T-helper 1 cell (primary cell): ENCODE measurements around the gene TCP1.
"Not testable (repeated sequence)": the region's sequence is repeated elsewhere in the genome, so short reads cannot be mapped to it uniquely, and the experiment has no call there.

Experiments used
- DNase-seq, 5 donors: peaks; one replicate each; pipeline ENCODE4 v3.0.0-alpha.2; 2012 to 2020
- total RNA-seq, 4 donors: gene quantifications; one replicate each; lab custom pipeline; 2026; lab: John Stamatoyannopoulos, UW

TCP1 gene
- total RNA-seq: 186 to 223 (median 205) reads per million in 4 donors

- peak; percentile 97 to 100 (median 99) for DNase-seq
Observed at GRCh38 chr6:159789377-159790148, at the start of gene TCP1. Gene TCP1, minus strand, starts transcription at chr6:159789602. Its CDS starts 134 bp downstream, at chr6:159789468.

GRCh38 chr6:159838020-159838744 lies 48.8 kb upstream of the TCP1 start:
- DNase-seq: no peak

GRCh38 chr6:159837511-159837910 lies 48.1 kb upstream of the TCP1 start:
- DNase-seq: no peak

GRCh38 chr6:159836718-159837490 lies 47.5 kb upstream of the TCP1 start:
- DNase-seq: no peak

- DNase-seq: no peak
Observed at GRCh38 chr6:159833997-159834603, 44.7 kb upstream of the TCP1 start.

GRCh38 chr6:159833556-159833955 lies 44.2 kb upstream of the TCP1 start:
- DNase-seq: no peak

- DNase-seq: no peak
Observed at GRCh38 chr6:159832946-159833345, 43.5 kb upstream of the TCP1 start.

GRCh38 chr6:159831373-159831679 lies 41.9 kb upstream of the TCP1 start:
- no peak for DNase-seq

GRCh38 chr6:159830501-159831372 lies 41.3 kb upstream of the TCP1 start:
- no peak for DNase-seq

GRCh38 chr6:159829526-159829925 lies 40.1 kb upstream of the TCP1 start:
- no peak for DNase-seq

- no peak for DNase-seq
Observed at GRCh38 chr6:159828074-159828473, 38.7 kb upstream of the TCP1 start.

GRCh38 chr6:159826968-159827647 lies 37.7 kb upstream of the TCP1 start:
- no peak for DNase-seq

GRCh38 chr6:159826004-159826403 lies 36.6 kb upstream of the TCP1 start:
- DNase-seq: no peak

- not testable (repeated sequence) for DNase-seq
Observed at GRCh38 chr6:159824690-159825089, 35.3 kb upstream of the TCP1 start.

- DNase-seq: no peak
Observed at GRCh38 chr6:159823953-159824352, 34.6 kb upstream of the TCP1 start.

GRCh38 chr6:159821726-159822125 lies 32.3 kb upstream of the TCP1 start:
- DNase-seq: no peak

GRCh38 chr6:159821122-159821521 lies 31.7 kb upstream of the TCP1 start:
- DNase-seq: no peak

GRCh38 chr6:159819932-159820640 lies 30.7 kb upstream of the TCP1 start:
- peak in 2 of 5 donors; percentile 14 to 53 for DNase-seq

GRCh38 chr6:159819098-159819497 lies 29.7 kb upstream of the TCP1 start:
- no peak for DNase-seq

GRCh38 chr6:159817951-159818739 lies 28.7 kb upstream of the TCP1 start:
- no peak for DNase-seq
